SK-N-SH (cell line): Measurements from ENCODE around the gene ZNF334. TPM values are rescaled to one million over a fixed set of nuclear protein-coding genes. Genes with fewer than 3 reads are reported as not detected.
A peak's percentile ranks its signal among the peaks of the same experiment; 100 is the strongest.

Experiments used
- CTCF ChIA-PET: fragments of 300-600, 350-600 bp; formaldehyde crosslinking; extraction: SDS; loops from one replicate; lab custom pipeline; 2021; lab: Yijun Ruan, JAX
- POLR2A ChIA-PET: fragments of 350-600 bp; sonication (Branson Sonifier 250); formaldehyde crosslinking; extraction: SDS; loops from one replicate; lab custom pipeline; 2020; ENCODE audit warnings: antibody characterized with exemption, inconsistent platforms; lab: Yijun Ruan, JAX
- DNase-seq: peaks from one replicate; pipeline ENCODE4 v3.0.0; 2012
- H2AFZ ChIP-seq: fragments of 200-600 bp; sonication (generic); 2 replicates; pipeline ENCODE4 v1.8.1; 2016; ENCODE audit warnings: antibody characterized with exemption, mild to moderate bottlenecking, low read depth
- H3F3A ChIP-seq: fragments of 200-600 bp; sonication (generic); replicated peaks from 2 replicates; pipeline ENCODE3; 2016; ENCODE audit warnings: antibody characterized with exemption, mild to moderate bottlenecking; ENCODE audit not compliant: insufficient read depth
- H3K27ac ChIP-seq, 2 experiments: fragments of 200-500 bp in 1 of 2; fragments of 200-600 bp in 1 of 2; sonication (Bioruptor generic) in 1 of 2; sonication (generic), shearing (Covaris generic) in 1 of 2; 2 replicates each; pipeline versions ENCODE4 v1.5.1 to v1.6.1; 2014 to 2016; ENCODE audit warnings: low read depth in 2 of 2, inconsistent platforms in 1 of 2, low read length in 1 of 2, mild to moderate bottlenecking in 1 of 2, mixed read lengths in 1 of 2
- H3K27me3 ChIP-seq: fragments of 200-600 bp; sonication (generic), shearing (Covaris generic); 2 replicates; pipeline ENCODE4 v1.6.1; 2016; ENCODE audit warnings: mixed run types; ENCODE audit not compliant: insufficient read depth
- H3K36me3 ChIP-seq, 2 experiments: fragments of 200-500 bp in 1 of 2; fragments of 200-600 bp in 1 of 2; sonication (Bioruptor generic) in 1 of 2; sonication (generic) in 1 of 2; replicated peaks in 1 of 2; 2 replicates each; pipeline versions ENCODE3 to v1.5.1; 2014 to 2016; ENCODE audit warnings: low read length in 1 of 2, mild to moderate bottlenecking in 1 of 2; ENCODE audit not compliant: insufficient read depth in 2 of 2, control insufficient read depth in 1 of 2
- H3K4me1 ChIP-seq, 2 experiments: fragments of 200-500 bp in 1 of 2; fragments of 200-600 bp in 1 of 2; sonication (Bioruptor generic) in 1 of 2; sonication (generic), shearing (Covaris generic) in 1 of 2; 2 replicates each; pipeline versions ENCODE4 v1.5.1 to v1.6.1; 2014 to 2016; ENCODE audit warnings: low read depth in 1 of 2, low read length in 1 of 2, mixed run types in 1 of 2; ENCODE audit not compliant: insufficient read depth in 2 of 2, control insufficient read depth in 1 of 2
- H3K4me2 ChIP-seq: fragments of 200-600 bp; sonication (generic), shearing (Covaris generic); 2 replicates; pipeline ENCODE4 v1.6.1; 2017; ENCODE audit warnings: mixed run types
- H3K4me3 ChIP-seq, 2 experiments: fragments of 200-500 bp in 1 of 2; fragments of 200-600 bp in 1 of 2; sonication (Bioruptor generic) in 1 of 2; sonication (generic), shearing (Covaris generic) in 1 of 2; 2 replicates each; pipeline versions ENCODE4 v1.5.1 to v1.8.1; 2014 to 2016; ENCODE audit warnings: low read depth in 2 of 2, inconsistent platforms in 1 of 2, low read length in 1 of 2, mild to moderate bottlenecking in 1 of 2, mixed read lengths in 1 of 2, moderate library complexity in 1 of 2
- H3K79me2 ChIP-seq: fragments of 200-600 bp; sonication (generic); 2 replicates; pipeline ENCODE4 v1.8.1; 2017; ENCODE audit warnings: mild to moderate bottlenecking; ENCODE audit not compliant: insufficient read depth
- H3K9ac ChIP-seq: fragments of 200-600 bp; sonication (generic); 2 replicates; pipeline ENCODE4 v1.6.1; 2017; ENCODE audit warnings: mixed run types
- H3K9me2 ChIP-seq: fragments of 200-600 bp; sonication (generic); 2 replicates; pipeline ENCODE4 v1.6.1; 2017; ENCODE audit warnings: mixed run types
- H3K9me3 ChIP-seq: fragments of 200-600 bp; sonication (generic); 2 replicates; pipeline ENCODE4 v1.6.1; 2017; ENCODE audit warnings: mixed run types, mild to moderate bottlenecking, moderate library complexity
- H4K20me1 ChIP-seq: fragments of 200-600 bp; sonication (generic); 2 replicates; pipeline ENCODE4 v1.6.1; 2017; ENCODE audit warnings: mild to moderate bottlenecking, mixed run types; ENCODE audit not compliant: insufficient read depth
- CTCF ChIP-seq: fragments of 200-600 bp; sonication (generic); IDR thresholded peaks from 2 replicates; pipeline ENCODE4 v1.6.1; 2017; ENCODE audit warnings: antibody characterized with exemption, mild to moderate bottlenecking, moderate library complexity
- ELF1 ChIP-seq: IDR thresholded peaks from 2 replicates; pipeline ENCODE4 v1.4.0; 2012
- FOSL2 ChIP-seq: IDR thresholded peaks from 2 replicates; pipeline ENCODE4 v1.4.0; 2012; ENCODE audit warnings: low read depth, mild to moderate bottlenecking, moderate library complexity, borderline replicate concordance
- FOXJ3 ChIP-seq: sonication (generic); formaldehyde crosslinking; IDR thresholded peaks from 2 replicates; pipeline ENCODE4 v1.5.1; 2020; ENCODE audit warnings: mild to moderate bottlenecking, missing genetic modification reagents
- GABPA ChIP-seq: IDR thresholded peaks from 2 replicates; pipeline ENCODE4 v1.4.0; 2012; ENCODE audit warnings: low read depth, mild to moderate bottlenecking
- GATA2 ChIP-seq: sonication (generic); formaldehyde crosslinking; IDR thresholded peaks from 2 replicates; pipeline ENCODE4 v1.5.0; 2020; ENCODE audit warnings: mild to moderate bottlenecking, missing genetic modification reagents
- NFIC ChIP-seq: IDR thresholded peaks from 2 replicates; pipeline ENCODE4 v1.4.0; 2012; ENCODE audit warnings: borderline replicate concordance
- NRF1 ChIP-seq: IDR thresholded peaks from 2 replicates; pipeline ENCODE4 v1.6.1; 2012; ENCODE audit warnings: low read depth, mild to moderate bottlenecking, low read length
- POLR2AphosphoS5 ChIP-seq: IDR thresholded peaks from 2 replicates; pipeline ENCODE4 v1.6.1; 2012; ENCODE audit warnings: low read depth, low read length
- RAD21 ChIP-seq: IDR thresholded peaks from 2 replicates; pipeline ENCODE4 v1.6.1; 2012; ENCODE audit warnings: mild to moderate bottlenecking, low read length
- REST ChIP-seq: IDR thresholded peaks from 2 replicates; pipeline ENCODE4 v1.6.1; 2012; ENCODE audit warnings: mild to moderate bottlenecking, low read depth, low read length, moderate library complexity
- RFX5 ChIP-seq: IDR thresholded peaks from 2 replicates; pipeline ENCODE4 v1.6.1; 2012; ENCODE audit warnings: mild to moderate bottlenecking, improper control_type of control experiment, low read length
- SIN3A ChIP-seq: IDR thresholded peaks from 2 replicates; pipeline ENCODE4 v1.6.1; 2012; ENCODE audit warnings: low read depth, mild to moderate bottlenecking, low read length, moderate library complexity, borderline replicate concordance
- TAF1 ChIP-seq: IDR thresholded peaks from 2 replicates; pipeline ENCODE4 v1.6.1; 2012; ENCODE audit warnings: low read depth, mild to moderate bottlenecking, low read length, moderate library complexity, borderline replicate concordance
- WGBS: methylation state at CpG from one replicate; pipeline ENCODE4 v1.1.6; 2017; ENCODE audit warnings: low lambda C conversion rate; 5-methylcytosine and 5-hydroxymethylcytosine counted together
- polyA plus RNA-seq, 3 experiments: library from polyadenylated mRNA; depleted of rRNA; stranded (reverse); fragments of >200 nt; gene quantifications; 2 replicates each; pipeline ENCODE4 v1.2.3, GENCODE V29; 2012

ZNF334 gene
- polyA plus RNA-seq, 1 of the 3 experiments (the other 2 are of a cell fraction), result 4.5 TPM

- no peak for DNase-seq
- Histone ChIP-seq H3F3A (no peaks in the 10 kb centered on the region), H3K9me3 (no peaks in the 10 kb centered on the region), H4K20me1 (no peaks in the 10 kb centered on the region), H3K4me1 (no peaks in the 10 kb centered on the region), H3K79me2 (no peaks in the 10 kb centered on the region), H2AFZ (no peak overlapping the region; the same call in 1 of the 2 replicates), H3K27ac (no peak overlapping the region), H3K9me2 (no peaks in the 10 kb centered on the region), H3K4me3 (no peak overlapping the region), H3K36me3 (no peaks in the 10 kb centered on the region)
- whole genome bisulfite sequencing, result 46% methylated on average over 4 of the region's 14 CpGs
- ChIA-PET POLR2A (no interaction called here), CTCF (interaction anchor here (0.8 to 3.4 kb wide), 7 partner anchors 12 to 138 kb away, joined by 3 to 32 read pairs (median 3); no protein-coding TSS in a partner anchor)
- no peak for TF ChIP-seq REST
- no peak for TF ChIP-seq FOSL2
- TF ChIP-seq RAD21, result no peak
- no peak for TF ChIP-seq FOXJ3
- no peak for TF ChIP-seq POLR2AphosphoS5
- TF ChIP-seq NFIC, result no peak
- no peak for TF ChIP-seq ELF1
- TF ChIP-seq, all 33 proteins: peak for 0
- peaks cover 6% of the 10 kb centered on the region; the same call in 1 of the 2 replicates for H3K27me3 ChIP-seq
- no peak overlapping the region for H3K4me2 ChIP-seq
- H3K9ac ChIP-seq, result no peak overlapping the region
These were observed 31.9 kb upstream of the ZNF334 start for GRCh38 chr20:46545077-46545826.

GRCh38 chr20:46544576-46544975 lies 31.2 kb upstream of the ZNF334 start:
- Histone ChIP-seq H3K4me1 (no peaks in the 10 kb centered on the region), H3K27me3 (peaks cover 6% of the 10 kb centered on the region; the same call in 1 of the 2 replicates), H4K20me1 (no peaks in the 10 kb centered on the region), H3K4me2 (no peak overlapping the region), H3K9me2 (no peaks in the 10 kb centered on the region), H3K27ac (no peak overlapping the region), H3K9ac (no peak overlapping the region), H2AFZ (no peak overlapping the region; the same call in 1 of the 2 replicates), H3F3A (no peaks in the 10 kb centered on the region), H3K4me3 (no peak overlapping the region), H3K9me3 (no peaks in the 10 kb centered on the region), H3K36me3 (no peaks in the 10 kb centered on the region), H3K79me2 (no peaks in the 10 kb centered on the region)
- ChIA-PET CTCF (interaction anchor here (0.8 to 3.4 kb wide), 9 partner anchors 13 to 152 kb away, joined by 3 to 32 read pairs (median 3); no protein-coding TSS in a partner anchor), POLR2A (no interaction called here)
- 46% methylated on average over 3 of the region's 3 CpGs for WGBS
- no peak for DNase-seq
- TF ChIP-seq CTCF (peak; percentile 19; the same call in 1 of the 2 replicates), RFX5 (no peak), SIN3A (no peak), FOXJ3 (no peak), GABPA (no peak), GATA2 (CRISPR knock-in tag) (no peak), RAD21 (peak; percentile 49), ELF1 (no peak), TAF1 (no peak), NRF1 (no peak)
